Measurements from ENCODE around the gene TNIK.
"Not testable (repeated sequence)": the region's sequence is repeated elsewhere in the genome, so short reads cannot be mapped to it uniquely, and the experiment has no call there.

The TNIK gene

DNA sequence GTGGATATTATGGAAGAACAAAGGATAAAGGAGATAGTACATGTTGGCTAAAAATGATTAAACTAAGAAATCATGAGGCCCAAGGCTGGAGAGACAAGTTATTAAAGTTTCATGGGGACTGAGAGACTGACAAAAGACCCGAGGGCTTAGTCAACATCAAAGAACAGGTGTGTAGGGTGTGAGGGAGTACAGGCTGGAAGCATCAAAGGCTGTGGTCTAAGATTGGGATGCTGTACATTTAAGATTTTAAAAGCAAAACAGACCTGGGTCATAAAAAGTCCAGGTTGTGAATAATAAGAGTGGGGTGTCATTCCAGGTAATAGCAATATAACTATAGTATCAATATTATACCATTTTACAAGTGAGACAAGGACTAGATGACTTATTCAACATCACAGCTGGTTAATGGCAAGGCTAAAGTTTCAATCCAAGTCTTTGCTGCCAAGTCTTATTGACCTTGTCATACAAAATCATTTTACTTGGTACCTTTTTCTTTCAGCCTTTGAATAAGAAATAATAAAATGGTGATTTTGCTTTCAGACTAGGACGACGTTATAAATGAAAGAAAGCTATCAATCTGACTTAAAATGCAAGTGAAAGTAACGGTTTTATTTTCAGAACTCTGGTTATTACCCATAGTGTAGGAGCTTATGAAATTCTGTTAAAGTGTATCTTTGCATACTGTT is 211.6 kb downstream of the TNIK start:
- no peak for DNase-seq

DNA sequence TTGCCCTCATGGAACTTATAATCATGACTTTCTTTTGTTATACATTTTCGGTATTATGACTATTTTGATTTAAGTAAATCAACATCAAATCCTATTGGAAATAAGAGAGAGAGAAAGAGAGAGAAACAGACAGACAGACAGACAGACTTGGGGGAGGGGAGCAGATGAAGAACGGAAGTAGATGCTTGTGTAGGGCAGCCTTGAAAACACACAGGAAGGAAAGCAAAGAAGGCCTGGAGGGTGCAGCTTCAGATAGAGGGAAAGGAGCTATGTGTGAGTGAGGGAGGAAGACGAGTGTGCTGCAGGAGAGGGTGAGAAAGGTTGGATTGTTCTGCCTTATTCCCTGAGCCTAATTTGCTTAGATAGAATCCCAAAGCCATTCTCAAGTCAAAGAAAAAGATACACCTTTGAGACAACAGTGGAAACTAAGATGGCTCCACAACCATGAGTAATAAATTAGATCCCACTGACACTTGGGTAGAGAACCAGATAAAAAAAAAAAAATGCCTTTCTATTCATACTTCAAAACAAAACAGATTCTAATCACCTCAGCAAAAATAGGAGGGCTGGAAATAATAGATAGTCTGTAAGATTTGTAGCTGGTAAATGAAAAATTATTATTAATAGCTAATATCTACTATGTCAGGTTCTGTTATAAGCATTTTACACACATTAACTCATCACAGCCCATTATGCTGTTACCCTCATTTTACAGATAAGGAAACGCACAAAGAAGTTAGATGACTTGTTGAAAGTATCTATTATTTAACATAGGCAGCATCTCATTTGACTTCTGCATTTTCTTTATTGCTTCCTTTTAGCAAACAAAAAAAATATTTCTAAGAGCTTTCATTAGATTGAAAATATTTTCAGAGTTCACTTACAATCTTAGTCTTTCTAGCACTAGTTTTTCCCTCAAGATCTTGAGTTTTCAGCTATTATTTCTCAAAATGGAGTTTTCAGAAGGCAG is 214.1 kb downstream of the TNIK start:
- DNase-seq, result no peak

DNA sequence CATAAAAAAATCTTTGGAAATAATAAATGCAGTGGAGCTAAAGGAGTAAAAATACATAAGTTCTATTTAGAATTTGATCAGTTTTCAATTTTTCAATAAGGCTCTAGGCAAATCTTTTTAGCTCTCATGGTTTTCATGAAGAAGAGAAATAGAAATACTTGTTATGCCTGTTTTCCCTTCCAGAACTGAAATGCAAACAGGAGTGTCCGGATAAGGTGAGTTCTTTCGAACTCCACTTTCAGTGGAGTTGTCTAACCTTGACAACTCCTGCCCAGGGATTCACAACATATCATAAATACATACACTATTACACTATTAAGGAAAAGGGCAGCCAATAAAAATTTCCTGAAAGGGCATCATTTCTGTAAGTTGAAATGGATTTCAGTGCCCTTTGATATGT is 217.3 kb downstream of the TNIK start:
- DNase-seq, result no peak

DNA sequence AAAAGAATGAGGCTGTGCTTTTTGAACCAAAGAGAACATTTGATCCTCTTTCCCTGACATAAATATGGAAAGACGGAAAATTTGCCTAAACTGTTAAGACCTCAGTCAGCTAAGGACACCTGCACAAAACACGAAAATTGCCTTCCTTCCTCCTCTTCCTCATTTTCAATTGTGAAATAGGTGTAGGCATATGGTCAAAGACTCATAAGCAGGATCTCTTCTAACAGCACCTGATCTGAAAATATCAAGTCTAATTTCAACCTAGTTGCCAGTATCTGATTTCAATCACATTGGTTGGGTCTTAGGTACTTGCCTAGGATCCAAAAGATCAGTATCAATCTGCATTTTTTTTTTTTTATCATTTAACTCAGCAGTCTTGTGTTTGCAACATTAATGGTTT is 218.0 kb downstream of the TNIK start:
- no peak for DNase-seq

DNA sequence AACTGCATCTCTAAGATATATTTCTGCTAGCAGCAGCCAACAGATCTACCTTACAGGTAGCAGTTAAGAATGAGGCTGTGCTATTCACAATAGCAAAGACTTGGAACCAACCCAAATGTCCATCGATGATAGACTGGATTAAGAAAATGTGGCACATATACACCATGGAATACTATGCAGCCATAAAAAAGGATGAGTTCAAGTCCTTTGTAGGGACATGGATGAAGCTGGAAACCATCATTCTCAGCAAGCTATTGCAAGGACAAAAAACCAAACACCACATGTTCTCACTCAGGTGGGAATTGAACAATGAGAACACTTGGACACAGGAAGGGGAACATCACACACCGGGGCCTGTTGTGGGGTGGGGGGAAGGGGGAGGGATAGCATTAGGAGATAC is 218.6 kb downstream of the TNIK start:
- DNase-seq, result not testable (repeated sequence)

DNA sequence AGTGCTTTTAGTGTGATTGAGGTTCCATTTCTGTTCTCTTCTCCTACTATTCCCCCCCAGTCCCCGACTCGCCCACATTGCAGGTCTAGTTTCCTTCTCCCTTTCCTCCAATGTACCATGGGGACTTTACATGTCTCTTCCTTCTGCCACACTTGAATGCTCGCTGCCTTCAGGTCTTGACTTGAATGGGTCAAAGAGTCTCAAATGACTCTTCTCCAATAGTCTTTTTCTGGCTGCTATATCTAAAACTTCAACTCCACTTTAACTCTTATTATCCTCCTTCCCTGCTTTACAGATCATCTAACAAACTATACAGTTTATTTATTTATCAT is 219.7 kb downstream of the TNIK start:
- no peak for DNase-seq

DNA sequence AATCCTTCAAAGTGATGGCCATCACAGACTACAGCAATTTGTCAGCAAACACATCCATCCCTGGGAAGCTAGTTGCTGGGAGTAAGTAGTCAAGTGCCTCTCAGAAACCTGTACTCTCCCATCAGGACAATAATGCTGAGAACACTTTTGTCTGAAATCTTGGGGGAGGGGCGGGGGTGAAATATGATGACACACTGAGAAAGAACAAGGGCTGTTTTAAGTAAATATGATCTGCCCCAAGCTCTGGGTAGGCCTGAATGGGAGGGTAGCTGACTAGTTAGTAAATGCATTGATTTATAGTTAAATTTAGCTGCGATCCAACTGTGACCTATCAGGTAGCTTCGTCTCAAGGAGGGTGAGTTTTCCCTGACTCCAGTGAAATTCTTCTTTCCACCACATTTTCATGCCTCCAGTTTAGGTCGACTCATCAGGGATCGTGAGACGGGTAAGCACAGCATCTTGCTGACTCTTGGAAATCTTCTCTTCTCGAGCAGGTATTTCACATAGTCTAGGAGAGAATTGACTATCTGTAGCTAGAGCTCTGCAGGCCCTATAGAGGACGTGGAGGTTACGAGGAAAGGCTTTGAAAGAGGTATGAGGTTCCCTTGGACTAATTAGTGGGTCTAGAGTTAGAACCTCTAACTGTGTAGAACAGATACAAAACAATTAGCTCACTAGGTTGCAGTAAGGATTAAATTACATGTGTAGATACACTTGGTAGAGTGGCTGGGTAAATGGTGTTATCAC is 220.3 kb downstream of the TNIK start:
- DNase-seq, result no peak

DNA sequence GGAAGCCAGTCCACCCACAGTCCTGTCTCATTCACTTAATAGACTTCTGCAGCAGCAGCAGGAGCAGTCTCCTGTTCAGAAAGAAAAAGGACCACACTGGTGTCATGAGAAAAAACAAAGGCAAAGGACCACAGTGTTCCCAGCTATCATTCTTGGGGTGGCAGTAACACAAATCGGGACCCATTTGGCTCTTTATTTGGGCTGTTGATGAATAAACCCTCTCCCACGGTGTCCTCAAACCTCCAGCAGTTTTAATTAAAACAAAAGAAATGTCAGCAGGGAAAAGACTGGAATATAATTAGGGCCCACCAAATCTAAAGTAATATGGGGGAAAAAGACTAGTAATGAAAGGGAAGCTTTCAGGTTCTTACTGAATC is 223.2 kb downstream of the TNIK start:
- DNase-seq, result no peak

DNA sequence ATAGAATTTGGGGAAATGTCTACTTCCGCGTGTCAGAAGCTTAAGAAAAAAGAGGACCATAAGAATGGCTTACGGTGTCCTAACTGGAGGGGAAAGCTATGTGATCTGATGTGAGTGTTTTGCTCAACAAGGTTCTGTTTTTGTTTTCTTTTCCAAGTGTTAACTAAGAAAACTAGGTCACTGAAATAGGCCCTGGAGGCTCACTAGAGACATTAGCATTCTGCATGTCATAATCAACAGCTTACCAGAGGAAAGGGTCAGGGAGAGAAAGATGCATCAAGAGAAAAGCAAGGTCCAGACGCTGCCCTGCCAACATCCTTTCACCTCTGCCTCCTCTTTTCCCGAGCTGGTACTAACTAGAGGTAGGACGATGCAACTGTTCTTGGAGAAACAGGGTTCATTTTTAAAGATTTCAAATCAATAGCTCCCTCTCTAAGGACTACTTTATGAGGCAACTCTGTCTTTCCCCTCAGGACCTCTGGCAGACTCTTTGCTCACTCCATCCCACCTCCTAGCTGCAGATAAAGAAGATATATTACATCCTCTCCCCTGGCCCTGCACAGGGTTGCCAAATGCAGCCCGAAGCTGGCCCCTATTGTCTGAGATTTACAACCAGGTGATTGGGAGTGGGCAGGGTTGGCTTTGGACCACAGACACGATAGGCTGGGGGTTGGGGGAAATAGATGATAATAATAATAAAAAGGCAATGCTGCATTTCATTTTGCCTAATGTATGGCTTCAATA is 223.8 kb downstream of the TNIK start:
- no peak for DNase-seq

DNA sequence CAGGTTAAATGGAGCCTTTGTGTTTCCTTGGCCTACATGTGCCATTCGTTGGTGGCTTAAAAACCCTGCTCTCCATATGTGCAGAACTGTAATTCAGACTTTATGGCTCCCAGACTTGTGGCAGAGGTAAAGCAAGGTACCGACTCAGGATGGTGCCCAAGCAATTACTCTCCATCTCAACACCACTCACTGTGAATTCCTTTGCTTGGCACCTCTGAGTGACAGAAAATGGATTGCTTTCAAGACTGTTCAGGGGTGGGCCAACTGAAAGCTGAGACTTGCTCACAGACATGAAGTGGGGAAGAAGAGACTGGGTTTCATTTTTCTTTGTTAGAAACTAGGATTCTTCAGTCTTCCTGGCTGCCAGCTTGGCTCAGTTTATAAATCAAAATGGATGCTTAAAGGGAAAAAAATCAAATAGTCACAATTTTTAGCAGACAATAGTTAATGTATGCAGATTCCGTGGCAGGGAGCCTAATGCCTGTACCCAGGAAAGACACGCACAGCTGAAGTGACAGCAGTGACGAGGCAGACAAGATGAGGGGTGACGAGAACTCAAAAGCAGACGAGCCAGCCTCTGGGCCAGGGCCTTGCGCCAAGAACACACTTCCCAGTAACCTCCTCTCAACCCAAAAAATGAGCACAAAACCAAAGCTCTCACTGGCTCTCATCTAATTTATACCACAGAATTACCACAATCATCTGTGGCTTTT is 225.8 kb downstream of the TNIK start:
- DNase-seq, result no peak

DNA sequence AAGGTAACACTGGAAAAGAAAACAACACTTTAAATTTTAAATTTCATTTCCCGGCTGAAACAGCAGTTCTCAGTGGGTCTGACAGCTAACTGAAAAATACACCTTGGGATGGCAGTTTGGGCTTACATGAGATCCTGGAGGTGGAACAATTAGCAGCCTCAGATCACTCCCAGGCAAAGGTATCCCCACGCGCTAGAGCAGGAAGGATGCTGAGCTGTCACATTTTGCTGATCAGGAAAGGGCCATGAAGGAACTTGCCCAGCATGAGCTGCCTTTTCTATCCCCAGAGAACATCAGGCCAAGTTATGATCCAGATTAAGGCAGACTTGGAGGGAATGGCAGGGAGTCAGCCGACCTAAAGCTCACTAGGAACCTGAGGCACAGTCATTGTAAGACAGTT is 228.8 kb downstream of the TNIK start:
- DNase-seq, result no peak

DNA sequence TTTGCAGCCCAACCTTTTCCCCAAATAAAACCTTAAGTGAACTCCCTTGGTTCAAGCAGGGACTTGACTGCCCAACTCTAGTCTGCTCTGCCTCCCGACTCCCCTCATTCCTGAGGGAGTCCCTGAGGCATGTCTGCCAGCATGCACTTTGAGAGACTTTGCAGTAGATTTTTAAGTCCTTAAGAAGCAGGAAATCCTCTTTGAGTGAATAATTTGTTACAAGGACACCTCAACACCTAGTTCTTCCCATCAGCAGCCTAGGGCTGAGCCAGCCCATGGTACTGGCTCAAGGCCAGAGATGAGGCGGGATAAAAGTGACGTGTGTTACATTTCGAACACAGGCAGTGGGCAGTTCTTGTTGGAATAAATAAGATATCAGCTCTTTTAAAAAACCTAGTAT is 229.3 kb downstream of the TNIK start:
- DNase-seq, result no peak

DNA sequence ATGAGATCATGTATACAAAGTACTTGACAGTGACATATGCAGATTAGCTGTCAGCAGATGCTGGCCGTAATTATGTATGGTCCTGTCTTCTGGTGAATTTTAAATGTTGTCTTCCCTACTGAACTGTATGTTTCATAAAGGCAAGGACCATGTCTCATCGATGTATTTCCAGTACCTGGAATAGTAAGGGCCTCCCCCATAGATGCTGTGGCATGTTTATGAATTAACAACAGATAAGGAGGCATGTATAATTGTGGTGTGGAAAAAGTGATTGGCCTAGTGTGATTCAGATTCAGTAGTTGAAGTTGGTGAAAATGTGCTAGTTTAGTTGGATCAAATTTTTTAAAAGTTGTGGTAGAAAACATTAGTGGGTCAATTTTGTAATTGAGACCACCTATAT is 231.0 kb downstream of the TNIK start:
- no peak for DNase-seq

DNA sequence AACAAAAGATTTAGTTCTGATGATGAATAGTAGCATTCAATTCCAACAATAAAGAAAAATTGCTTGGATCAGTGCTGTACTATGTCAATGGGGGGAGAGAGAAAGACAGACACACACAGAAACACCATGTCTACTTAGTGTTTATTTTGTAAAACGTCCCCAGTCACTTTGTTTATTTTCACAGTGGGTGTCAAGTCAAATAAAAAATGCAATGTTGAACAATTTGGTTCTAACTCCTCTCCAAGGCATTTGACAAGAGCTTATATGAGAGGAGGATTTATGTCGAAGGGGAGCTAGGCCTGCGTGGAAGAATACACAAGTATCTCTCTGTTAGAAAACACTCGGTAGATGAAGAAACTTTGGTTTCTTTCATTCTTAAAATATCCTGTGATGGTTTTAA is 232.0 kb downstream of the TNIK start:
- no peak for DNase-seq

DNA sequence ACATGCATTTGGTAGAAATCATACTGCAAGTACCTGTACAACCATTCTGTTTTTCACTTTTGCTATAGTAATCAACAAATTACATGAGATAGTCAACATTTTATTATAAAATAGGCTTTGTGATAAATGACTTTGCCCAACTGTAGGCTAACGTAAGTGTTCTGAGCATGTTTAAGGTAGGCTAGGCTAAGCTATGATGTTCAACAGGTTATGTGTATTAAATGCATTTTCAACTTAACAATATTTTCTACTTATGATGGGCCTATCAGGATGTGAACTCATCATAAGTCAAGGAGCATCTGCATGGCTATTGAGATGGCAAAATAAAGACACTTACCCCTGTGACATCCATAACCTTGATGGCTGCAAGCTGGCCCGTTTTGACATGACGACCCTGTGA is 232.4 kb downstream of the TNIK start:
- DNase-seq, result no peak

DNA sequence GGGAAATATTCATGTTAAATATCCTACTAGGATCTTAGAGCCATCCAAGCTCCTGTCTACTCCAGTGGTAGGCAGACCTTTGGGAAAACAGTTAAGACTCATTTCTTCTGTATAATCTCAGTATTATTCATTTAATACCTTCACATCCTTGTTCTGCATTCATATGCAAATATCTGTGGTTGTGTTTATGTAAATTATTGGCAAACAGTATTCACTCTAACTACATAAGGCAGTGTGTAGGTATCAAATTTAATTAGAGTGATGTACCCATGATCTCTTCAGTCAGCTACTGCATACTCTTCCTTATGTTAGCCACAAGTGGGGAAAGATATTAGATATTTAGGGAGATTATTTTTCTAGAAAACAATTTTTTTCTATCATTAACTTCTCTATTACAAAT is 232.8 kb downstream of the TNIK start:
- no peak for DNase-seq

DNA sequence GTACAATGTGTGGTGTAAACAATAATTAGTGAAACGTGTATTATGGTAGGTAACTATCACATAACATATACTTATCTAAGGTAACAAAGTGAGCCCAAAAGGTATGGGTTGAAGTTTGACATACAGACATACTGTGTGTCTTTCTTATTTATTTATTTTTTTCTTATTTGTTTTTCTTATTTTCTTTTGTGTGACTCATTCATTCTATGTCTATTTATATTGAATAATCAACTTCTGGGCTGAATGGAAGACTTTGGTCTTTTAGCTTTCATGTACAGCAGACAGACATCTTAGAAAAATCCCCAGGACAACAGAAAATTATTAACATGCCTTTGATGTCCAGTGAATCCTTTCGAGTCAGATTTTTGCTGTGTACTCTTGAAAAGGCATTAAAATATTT is 233.4 kb downstream of the TNIK start:
- no peak for DNase-seq

DNA sequence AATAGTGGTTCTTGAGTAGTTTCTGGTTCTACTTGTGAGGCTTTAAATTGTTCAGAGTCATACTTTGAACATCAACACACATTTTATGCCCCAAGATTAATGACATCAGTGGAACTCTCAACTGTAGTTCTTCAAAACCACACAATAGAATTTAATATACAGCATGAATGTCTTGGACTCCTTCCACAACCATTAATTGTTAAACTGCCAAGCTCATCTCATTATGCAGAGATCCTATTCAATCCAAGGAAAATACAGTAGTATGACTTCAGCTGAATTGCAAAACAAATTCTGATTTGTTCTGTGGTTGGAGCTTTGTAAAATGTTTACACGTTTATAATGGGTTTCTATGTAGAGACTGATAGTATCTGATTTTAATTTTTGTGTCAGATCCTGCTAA is 234.5 kb downstream of the TNIK start:
- DNase-seq, result no peak

DNA sequence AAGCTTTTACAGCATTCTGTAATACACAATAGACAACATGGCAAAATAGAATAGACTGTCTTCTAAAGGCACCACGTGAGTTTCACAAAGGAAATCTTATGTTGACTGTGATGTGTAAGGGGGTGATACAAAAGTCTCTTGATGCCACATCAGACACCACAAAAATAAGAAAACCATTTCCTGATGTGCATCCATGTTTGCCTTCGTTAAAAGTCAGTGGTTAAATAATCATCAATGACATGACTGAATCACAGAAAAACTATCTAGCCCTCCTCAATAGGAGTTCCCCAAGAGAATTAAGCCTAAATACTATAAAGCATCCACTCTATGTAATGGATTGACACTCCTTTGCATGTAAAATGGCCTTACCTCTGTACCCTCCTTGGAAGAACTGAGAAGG is 235.0 kb downstream of the TNIK start:
- no peak for DNase-seq

DNA sequence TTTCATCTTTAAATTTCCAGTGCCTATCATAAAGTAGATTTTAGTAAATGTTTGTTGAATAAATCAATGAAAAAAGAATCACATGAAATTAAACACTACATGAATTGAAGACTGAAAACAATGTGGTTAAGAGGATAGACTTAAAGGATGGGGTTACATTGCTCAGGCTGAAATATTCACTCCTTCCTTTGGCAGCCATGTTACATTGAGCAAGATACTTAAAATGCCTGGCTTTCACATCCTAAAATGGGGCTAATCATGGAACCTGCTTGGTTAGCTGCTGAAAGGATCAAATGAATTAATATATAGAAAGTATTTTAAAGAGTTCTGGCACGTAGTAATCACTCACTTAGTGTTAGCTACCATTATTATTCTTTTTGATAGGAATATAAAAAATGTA is 236.8 kb downstream of the TNIK start:
- no peak for DNase-seq

DNA sequence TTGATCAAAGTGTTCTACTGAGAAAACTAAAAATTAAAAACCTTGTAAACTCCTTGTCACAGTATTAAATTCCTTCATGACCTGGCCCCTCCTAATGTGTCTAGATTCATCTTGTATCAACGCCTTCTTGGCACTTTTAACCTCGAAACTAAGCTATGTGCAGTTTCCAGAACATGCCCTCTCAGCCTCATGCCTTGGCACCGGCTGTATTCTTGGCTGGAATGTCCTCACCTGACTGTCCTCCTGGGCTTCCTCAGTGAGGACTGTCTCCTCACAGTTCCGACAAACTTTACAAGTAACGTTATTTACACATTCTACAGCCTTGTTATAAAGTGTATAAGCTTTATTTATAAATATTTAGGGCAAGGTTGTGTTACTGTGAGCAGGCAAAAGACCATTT is 237.2 kb downstream of the TNIK start:
- no peak for DNase-seq

DNA sequence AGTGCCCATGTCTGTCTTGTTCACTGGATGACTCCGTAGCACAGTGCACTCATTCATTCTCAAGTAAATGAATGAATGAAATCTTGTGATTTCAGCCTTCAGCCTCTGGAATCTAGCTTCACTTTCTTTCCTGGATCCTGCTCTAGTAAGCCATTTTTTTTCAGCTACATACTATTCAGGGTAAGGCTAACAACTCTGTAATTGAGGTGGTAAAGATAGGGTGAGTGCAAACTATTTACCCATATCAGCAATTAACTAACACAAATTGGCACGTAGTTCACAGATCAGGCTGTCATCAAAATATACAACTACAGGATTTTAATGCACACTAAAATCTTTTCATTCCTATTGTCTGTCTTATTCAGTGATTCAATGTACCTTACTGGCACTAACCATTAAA is 238.6 kb downstream of the TNIK start:
- no peak for DNase-seq

DNA sequence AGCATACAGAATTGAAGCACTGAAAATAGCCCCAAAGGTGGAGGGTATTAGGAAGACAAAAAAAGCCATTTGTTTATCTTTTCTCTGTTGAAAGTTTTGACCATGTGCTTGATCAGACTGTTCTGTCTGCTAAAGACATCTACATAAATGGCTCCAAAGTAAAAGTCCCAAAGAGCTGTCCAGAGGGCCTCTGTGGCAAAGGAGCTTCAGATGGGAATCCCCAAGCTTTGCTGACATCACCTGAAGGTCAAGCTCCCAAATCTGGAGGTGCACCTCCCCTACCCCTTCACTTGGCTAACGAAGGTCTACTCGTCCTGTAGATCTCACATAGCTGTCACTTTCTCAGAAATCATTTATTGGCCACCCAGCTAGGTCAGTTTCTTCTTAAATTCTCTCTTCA is 239.1 kb downstream of the TNIK start:
- no peak for DNase-seq
